HepG2 (cell line): Measurements from ENCODE around the gene TCFL5. TPM values are rescaled to one million over a fixed set of nuclear protein-coding genes. Genes with fewer than 3 reads are reported as not detected.

Experiments used
- ARNT ChIP-seq: fragments of 450-650 bp; IDR thresholded peaks from 2 replicates; pipeline ENCODE4 v1.6.1; 2017
- ARNT2 ChIP-seq: sonication (generic); formaldehyde crosslinking; IDR thresholded peaks from 2 replicates; pipeline ENCODE4 v1.8.0; 2022; ENCODE audit warnings: mild to moderate bottlenecking, low read depth, missing genetic modification reagents, moderate library complexity
- ATF7 ChIP-seq, 2 experiments: fragments of 450-650 bp in 1 of 2; sonication (generic) in 1 of 2; formaldehyde crosslinking in 1 of 2; IDR thresholded peaks; 2 replicates each; pipeline versions ENCODE4 v1.4.0 to v1.6.1; 2016 to 2020; ENCODE audit warnings: antibody characterized with exemption in 1 of 2, mild to moderate bottlenecking in 1 of 2, missing genetic modification reagents in 1 of 2
- BRF2 ChIP-seq: sonication (generic); formaldehyde crosslinking; IDR thresholded peaks from 2 replicates; pipeline ENCODE4 v1.8.1; 2022; ENCODE audit warnings: mild to moderate bottlenecking, missing genetic modification reagents
- CHD2 ChIP-seq: IDR thresholded peaks from 2 replicates; pipeline ENCODE4 v1.6.1; 2011; ENCODE audit warnings: low read depth, low read length, improper control_type of control experiment
- IRF2 ChIP-seq: IDR thresholded peaks from 2 replicates; pipeline ENCODE4 v1.6.1; 2018; ENCODE audit warnings: missing genetic modification reagents, missing compliant biosample characterization
- KLF16 ChIP-seq, 2 experiments: sonication (generic) in 1 of 2; formaldehyde crosslinking in 1 of 2; IDR thresholded peaks; 2 replicates each; pipeline versions ENCODE4 v1.6.1 to v1.8.0; 2016 to 2023; ENCODE audit warnings: missing genetic modification reagents in 2 of 2, missing compliant biosample characterization in 1 of 2
- PRPF4 ChIP-seq: fragments of 200-400 bp; formaldehyde crosslinking; IDR thresholded peaks from 2 replicates; pipeline ENCODE4 v1.6.1; 2016; ENCODE audit warnings: low read length, low read depth; ENCODE audit not compliant: poor library complexity, severe bottlenecking
- SKIL ChIP-seq: sonication (generic); formaldehyde crosslinking; IDR thresholded peaks from 2 replicates; pipeline ENCODE4 v1.8.0; 2022; ENCODE audit warnings: missing genetic modification reagents, mild to moderate bottlenecking, moderate library complexity, borderline replicate concordance
- TAF1 ChIP-seq: sonication (generic); formaldehyde crosslinking; IDR thresholded peaks from 2 replicates; pipeline ENCODE4 v1.4.0; 2020; ENCODE audit warnings: missing genetic modification reagents
- TP53 ChIP-seq: sonication (generic); formaldehyde crosslinking; conservative IDR thresholded peaks from 2 replicates; pipeline ENCODE4 v1.4.0; 2020; ENCODE audit warnings: missing genetic modification reagents
- ZBTB21 ChIP-seq: sonication (generic); formaldehyde crosslinking; IDR thresholded peaks from 2 replicates; pipeline ENCODE4 v1.4.0; 2020; ENCODE audit warnings: missing genetic modification reagents
- ZBTB38 ChIP-seq: sonication (generic); formaldehyde crosslinking; IDR thresholded peaks from 2 replicates; pipeline ENCODE4 v1.5.1; 2020; ENCODE audit warnings: mild to moderate bottlenecking, missing genetic modification reagents
- ZBTB44 ChIP-seq: sonication (generic); formaldehyde crosslinking; IDR thresholded peaks from 2 replicates; pipeline ENCODE4 v1.4.0; 2020; ENCODE audit warnings: missing genetic modification reagents
- ZHX1 ChIP-seq: sonication (generic); formaldehyde crosslinking; IDR thresholded peaks from 2 replicates; pipeline ENCODE4 v1.8.1; 2022; ENCODE audit warnings: low read depth, mild to moderate bottlenecking, missing genetic modification reagents
- ZKSCAN8 ChIP-seq: IDR thresholded peaks from 2 replicates; pipeline ENCODE4 v1.6.1; 2016; ENCODE audit warnings: borderline replicate concordance, missing genetic modification reagents, missing compliant biosample characterization
- ZNF570 ChIP-seq: sonication (generic); formaldehyde crosslinking; IDR thresholded peaks from 2 replicates; pipeline ENCODE4 v1.4.0; 2020; ENCODE audit warnings: mild to moderate bottlenecking, missing genetic modification reagents, borderline replicate concordance
- ZNF879 ChIP-seq: sonication (generic); formaldehyde crosslinking; IDR thresholded peaks from 2 replicates; pipeline ENCODE4 v1.8.1; 2023; ENCODE audit warnings: missing genetic modification reagents
- polyA plus RNA-seq, 8 experiments: library from polyadenylated mRNA; depleted of rRNA in 3 of 8; stranded (reverse) in 7 of 8; unstranded in 1 of 8; fragments of >200 nt; fragmentation: Illumina TruSeq in 4 of 8; extraction: Trizol in 4 of 8; gene quantifications; 2 replicates each; pipeline versions ENCODE4 v1.2.1 to v1.2.3, GENCODE V29; 2011 to 2016; ENCODE audit warnings: low read depth in 4 of 8, missing spikeins in 1 of 8, mixed read lengths in 1 of 8; ENCODE audit not compliant: insufficient read depth in 1 of 8
- total RNA-seq, 5 experiments: library from RNA; depleted of rRNA; stranded (reverse); fragments of >200 nt; fragmentation: Illumina TruSeq; extraction: Trizol; gene quantifications; 2 replicates each; pipeline ENCODE4 v1.2.3, GENCODE V29; 2016; ENCODE audit warnings: low read depth in 1 of 5
- TF ChIP-seq, protein P1 (sequence below): sonication (generic); formaldehyde crosslinking; IDR thresholded peaks from 2 replicates; pipeline ENCODE4 v1.4.0; 2020; ENCODE audit warnings: missing genetic modification reagents, borderline replicate concordance

Gene TCFL5
- total and polyA plus RNA-seq, 2 of the 13 experiments (the other 11 are each of a cell fraction or from before 2014, with no cell fraction given), result 14.8 to 20.0 TPM

DNA sequence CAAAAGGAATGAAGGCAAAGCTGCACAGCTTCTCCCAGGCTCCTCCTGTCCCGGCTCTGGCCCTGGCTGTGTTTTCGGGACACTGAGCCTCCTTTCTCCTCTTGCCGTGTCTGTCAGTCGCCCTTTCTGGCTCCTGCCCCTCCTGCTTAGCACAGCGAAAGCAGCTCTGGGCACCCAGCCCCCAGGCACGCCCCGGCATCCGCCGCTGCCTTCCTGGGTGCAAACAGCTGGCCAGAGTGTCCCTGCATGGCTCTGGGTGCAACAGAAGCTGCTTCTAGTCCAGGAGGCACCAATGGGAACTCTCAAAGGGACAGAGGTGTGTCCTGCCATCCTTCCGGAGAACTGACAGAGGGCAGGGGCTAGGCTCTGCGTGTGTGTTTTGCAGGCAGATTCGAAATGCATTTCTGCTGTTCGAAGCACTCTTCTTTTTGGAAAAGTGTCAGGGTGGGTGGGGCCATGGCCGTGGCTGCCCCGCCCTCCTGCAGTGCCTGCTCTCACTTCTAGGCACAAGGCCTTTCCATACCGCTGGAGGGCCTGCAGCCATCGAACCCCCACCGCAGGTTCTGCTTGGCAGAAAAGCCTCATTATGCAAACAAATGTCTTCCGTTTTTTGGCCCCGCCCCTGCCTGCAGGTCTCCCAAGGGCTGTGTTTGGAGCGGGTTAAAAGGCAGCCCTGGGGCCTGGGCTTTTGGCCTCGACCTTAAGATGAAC, 29.3 kb downstream of the TCFL5 start (continued):
- no peak for TF ChIP-seq ZBTB44
- TF ChIP-seq ZNF570 (CRISPR knock-in tag), result no peak
- TF ChIP-seq ZKSCAN8 (CRISPR knock-in tag), result no peak
- TF ChIP-seq ZBTB21 (CRISPR knock-in tag), result no peak
- TF ChIP-seq ARNT2 (CRISPR knock-in tag), result no peak
- TF ChIP-seq SKIL (CRISPR knock-in tag), result no peak
- no peak for TF ChIP-seq TAF1 (CRISPR knock-in tag)
- TF ChIP-seq TP53 (CRISPR knock-in tag), result no peak
- no peak for TF ChIP-seq IRF2 (CRISPR knock-in tag)
- no peak for TF ChIP-seq BRF2 (CRISPR knock-in tag)
- TF ChIP-seq ZBTB38 (CRISPR knock-in tag), result no peak
- no peak for TF ChIP-seq ARNT
- TF ChIP-seq CHD2, result no peak
- TF ChIP-seq ZHX1 (CRISPR knock-in tag), result no peak
- TF ChIP-seq, protein P1, sequence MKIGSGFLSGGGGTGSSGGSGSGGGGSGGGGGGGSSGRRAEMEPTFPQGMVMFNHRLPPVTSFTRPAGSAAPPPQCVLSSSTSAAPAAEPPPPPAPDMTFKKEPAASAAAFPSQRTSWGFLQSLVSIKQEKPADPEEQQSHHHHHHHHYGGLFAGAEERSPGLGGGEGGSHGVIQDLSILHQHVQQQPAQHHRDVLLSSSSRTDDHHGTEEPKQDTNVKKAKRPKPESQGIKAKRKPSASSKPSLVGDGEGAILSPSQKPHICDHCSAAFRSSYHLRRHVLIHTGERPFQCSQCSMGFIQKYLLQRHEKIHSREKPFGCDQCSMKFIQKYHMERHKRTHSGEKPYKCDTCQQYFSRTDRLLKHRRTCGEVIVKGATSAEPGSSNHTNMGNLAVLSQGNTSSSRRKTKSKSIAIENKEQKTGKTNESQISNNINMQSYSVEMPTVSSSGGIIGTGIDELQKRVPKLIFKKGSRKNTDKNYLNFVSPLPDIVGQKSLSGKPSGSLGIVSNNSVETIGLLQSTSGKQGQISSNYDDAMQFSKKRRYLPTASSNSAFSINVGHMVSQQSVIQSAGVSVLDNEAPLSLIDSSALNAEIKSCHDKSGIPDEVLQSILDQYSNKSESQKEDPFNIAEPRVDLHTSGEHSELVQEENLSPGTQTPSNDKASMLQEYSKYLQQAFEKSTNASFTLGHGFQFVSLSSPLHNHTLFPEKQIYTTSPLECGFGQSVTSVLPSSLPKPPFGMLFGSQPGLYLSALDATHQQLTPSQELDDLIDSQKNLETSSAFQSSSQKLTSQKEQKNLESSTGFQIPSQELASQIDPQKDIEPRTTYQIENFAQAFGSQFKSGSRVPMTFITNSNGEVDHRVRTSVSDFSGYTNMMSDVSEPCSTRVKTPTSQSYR, result no peak
- TF ChIP-seq KLF16 (CRISPR knock-in tag; IDR thresholded peaks at IDR 0.05), result no peak
- no peak for TF ChIP-seq ZNF879
- TF ChIP-seq PRPF4, result no peak
- no peak for TF ChIP-seq ATF7 (IDR thresholded peaks at IDR 0.05)
- TF ChIP-seq ATF7 (CRISPR knock-in tag; IDR thresholded peaks at IDR 0.05), result no peak
